ENCODE measurements around the gene TANGO6.
A peak's percentile ranks its signal among the peaks of the same experiment; 100 is the strongest.
"Not testable (repeated sequence)": the region's sequence is repeated elsewhere in the genome, so short reads cannot be mapped to it uniquely, and the experiment has no call there.

TANGO6 gene

DNA sequence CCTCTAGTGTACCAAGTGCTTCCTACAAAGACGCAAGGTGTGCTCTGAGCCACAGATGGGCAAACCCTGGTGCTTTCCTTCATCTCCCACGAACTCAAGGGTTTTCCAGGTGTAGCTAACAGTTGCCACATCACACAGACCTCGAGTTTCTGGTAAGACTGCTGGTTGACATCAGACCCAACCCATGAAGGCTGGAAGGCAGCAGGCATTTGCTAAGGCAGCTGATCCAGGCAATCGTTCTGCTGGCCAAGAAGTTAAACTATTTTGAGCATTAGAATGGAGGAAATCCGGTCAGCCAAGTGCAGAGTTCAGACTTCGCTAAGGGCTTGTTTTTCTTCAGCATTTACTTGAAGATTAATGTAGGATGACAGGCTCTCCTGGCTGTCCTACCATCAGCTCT lies 273.6 kb downstream of the TANGO6 start:
- no peak for DNase-seq (ENCODE audit: low read depth)

DNA sequence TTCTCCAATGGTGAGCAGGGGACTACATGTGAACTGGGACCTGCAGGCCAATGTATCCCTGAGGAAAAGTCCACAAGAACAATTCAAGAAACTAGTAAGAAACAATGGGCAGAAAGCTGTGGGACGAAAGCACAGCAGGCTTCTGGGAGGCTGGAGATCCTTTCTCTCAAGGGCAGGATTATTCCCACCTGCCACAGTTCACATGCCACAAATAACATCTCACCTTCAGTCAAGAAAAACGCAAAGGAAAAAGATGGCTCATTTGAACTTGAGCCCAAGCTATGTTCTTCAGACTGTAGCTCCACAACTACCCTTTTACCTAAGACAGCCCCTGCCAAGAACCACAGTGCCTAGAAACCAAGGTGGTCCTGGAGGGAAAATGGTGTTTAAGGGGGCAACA lies 275.1 kb downstream of the TANGO6 start:
- no peak for DNase-seq (ENCODE audit: low read depth)

DNA sequence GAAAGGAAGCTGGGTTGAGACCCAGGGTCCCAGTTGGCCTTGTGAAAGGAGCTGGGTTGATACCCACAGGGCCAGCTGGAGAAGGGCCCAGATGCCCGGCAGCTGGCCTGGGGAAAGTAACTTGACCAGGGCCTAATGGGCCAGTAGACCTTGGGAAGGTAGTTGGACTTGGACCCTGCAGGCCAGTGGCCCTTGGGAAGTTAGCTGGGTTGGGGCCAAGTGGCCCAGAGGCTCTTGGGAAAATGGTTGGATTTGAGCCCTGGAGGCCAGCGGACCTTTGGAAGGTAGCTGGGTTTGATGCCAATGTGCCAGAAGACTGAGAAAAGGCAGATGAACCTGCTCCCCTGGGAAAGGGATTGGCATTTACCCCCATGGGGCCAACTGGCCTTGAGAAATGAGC lies 275.7 kb downstream of the TANGO6 start:
- DNase-seq (ENCODE audit: low read depth): no peak

DNA sequence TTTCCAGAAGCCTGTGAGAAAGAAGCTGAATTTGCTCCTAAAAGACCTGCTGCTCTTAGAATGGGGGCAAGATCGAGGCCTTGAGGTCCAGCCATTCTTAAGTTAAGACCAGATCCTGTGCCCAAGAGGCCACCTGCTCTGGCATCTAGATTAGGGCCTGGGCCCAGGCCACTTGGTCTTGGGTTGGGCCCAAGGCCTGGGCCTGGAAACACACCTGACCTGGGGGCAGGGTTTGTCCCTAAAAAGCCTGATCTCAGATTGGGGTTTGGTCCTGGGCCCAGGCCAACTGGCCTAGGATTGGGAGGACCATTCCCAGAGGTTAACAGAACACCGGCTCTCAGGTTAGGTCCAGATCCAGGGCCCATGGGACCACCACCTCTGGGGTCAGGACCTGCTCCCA lies 276.2 kb downstream of the TANGO6 start:
- DNase-seq (ENCODE audit: low read depth): no peak

DNA sequence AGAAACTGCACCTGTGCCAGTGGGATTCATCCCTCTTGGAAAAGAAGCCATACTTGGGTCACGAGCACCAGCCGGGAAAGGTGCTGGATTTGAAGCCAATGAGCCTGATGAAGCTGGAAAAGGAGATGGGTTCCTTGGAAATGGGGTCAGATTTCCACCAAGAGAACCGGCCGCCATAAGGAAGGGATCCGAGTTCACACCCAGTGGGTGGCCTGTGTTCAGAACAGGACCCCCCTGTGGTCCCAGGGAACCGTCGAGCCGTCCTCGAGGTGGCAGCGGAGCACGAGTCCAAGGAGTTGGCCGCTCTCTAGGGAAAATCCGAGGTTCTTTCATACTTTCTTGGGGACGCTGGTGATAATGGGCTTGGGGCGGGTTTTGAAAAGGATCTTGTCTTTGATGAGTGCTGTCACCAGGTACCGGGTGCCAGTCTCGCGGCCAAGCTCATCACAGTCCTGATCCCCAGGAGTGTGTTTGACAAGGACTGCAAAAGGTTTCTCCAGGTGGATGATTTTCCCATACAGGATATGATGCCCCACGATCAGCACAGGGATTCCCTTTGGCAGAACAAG lies 276.8 kb downstream of the TANGO6 start:
- DNase-seq (ENCODE audit: low read depth): no peak

DNA sequence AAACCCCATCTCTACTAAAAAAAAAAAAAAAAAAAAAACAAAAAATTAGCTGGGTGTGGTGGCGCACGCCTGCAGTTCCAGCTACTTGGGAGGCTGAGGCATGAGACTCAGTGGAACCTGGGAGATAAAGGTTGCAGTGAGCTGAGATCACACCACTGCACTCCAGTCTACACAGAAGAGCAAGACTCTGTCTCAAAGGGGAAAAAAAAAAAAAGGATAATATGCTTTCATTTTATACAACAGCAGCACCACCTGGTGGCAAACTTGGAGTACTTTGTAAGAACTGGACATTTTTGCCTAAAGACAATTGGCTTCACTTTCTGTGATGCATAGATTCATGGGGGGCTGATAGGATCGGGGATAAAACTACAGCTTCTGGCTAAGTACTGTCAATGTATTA lies 280.6 kb downstream of the TANGO6 start:
- peak; percentile 61 for DNase-seq (ENCODE audit: low read depth)

DNA sequence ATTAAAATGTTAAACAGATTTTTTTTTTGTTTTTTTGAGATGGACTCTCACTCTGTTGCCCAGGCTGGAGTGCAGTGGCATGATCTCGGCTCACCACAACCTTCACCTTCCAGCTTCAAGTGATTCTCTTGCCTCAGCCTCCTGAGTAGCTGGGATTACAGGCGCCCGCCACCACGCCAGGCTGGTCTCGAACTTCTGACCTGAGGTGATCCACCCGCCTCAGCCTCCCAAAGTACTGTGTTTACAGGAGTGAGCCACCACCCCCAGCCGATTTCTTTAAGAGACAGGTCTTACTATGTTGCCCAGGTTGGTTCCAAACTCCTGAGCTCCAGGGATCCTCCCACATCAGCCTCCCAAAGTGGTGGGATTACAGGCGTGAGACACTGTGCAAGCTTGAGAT lies 281.1 kb downstream of the TANGO6 start:
- DNase-seq (ENCODE audit: low read depth): not testable (repeated sequence)

DNA sequence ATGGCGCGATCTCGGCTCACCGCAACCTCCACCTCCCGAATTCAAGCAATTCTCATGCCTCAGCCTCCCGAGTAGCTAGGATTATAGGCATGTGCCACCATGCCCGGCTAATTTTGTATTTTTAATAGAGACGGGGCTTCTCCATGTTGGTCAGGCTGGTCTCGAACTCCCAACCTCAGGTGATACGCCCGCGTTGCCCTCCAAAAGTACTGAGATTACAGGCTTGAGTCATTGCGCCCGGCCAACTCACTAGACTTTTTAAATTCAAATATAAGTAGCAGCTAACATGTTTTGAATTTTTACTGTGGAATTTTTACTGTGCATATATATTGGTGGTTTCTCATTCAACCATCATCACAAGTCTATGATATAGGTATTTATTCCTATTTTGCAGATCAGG lies 281.6 kb downstream of the TANGO6 start:
- not testable (repeated sequence) for DNase-seq (ENCODE audit: low read depth)

DNA sequence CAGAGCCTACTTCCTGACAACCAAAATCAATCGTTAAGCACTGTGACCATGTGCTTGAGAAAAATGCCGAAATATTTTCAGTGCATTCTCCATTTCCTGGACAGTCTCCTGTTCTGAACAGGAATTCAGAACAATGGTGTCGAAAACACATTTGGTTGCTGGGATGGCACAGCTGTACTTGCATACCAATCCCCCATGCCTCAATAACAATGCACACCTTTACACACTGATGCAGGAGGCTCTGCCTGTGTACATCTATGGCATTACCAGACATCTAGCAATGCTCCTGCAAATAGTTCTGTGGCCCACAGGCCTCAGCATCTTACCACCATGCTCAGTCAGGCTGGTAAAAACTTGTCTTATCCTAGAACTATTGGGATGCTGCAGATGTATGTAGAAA lies 282.9 kb downstream of the TANGO6 start:
- no peak for DNase-seq (ENCODE audit: low read depth)

DNA sequence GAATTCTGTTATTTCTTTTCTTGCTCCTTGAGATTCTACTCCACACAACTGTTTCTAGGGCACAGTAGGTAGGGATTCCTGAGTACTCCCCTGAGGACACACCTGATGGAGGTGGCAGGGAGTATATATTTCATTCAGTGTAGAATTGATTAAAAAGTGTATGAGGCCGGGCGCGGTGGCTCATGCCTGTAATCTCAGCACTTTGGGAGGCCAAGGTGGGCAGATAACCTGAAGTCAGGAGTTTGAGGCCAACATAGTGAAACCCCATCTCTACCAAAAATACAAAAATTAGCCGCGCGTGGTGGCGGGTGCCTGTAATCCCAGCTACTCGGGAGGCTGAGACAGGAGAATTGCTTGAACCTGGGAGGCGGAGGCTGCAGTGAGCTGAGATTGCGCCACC lies 283.5 kb downstream of the TANGO6 start:
- DNase-seq (ENCODE audit: low read depth): not testable (repeated sequence)

DNA sequence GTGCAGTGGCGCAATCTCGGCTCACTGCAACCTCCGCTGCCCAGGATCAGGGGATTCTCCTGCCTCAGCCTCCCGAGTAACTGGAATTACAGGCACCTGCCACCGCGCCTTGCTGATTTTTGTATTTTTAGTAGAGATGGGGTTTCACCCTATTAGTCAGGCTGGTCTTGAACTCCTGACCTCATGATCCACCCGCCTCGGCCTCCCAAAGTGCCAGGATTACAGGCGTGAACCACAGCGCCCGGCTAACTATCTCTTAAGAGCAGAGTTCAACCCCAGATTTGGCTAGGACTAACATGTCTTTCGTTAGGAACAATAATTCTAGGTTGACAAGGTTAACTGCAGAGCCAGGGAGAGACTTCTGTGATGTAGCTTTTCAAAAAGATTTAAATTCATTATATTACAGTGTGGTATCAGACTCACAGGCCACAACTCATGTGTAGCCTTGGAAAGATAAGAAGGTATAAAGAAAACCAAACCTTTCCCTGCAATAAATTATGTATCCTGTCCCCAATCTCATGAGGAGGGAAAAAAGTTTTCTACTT lies 284.7 kb downstream of the TANGO6 start:
- no peak for DNase-seq (ENCODE audit: low read depth)

DNA sequence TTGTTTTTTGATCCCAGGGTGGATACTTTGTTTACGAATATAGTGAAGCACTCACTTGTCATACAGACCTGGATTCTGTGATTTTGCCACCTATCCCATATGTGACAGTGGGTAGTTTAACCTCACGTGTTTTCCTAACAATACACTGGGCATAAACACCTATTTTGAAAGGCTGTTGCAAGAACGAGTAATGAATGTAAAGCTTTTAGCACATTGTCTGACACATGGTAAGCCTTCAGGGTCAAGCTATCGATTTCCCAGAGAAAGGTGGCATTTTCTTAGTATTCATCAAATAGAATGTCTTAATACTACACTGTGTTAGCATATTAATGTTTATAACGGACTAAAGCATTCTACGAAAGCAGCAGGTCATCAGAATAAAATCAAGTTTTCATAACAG lies 287.1 kb downstream of the TANGO6 start:
- DNase-seq (ENCODE audit: low read depth): no peak

DNA sequence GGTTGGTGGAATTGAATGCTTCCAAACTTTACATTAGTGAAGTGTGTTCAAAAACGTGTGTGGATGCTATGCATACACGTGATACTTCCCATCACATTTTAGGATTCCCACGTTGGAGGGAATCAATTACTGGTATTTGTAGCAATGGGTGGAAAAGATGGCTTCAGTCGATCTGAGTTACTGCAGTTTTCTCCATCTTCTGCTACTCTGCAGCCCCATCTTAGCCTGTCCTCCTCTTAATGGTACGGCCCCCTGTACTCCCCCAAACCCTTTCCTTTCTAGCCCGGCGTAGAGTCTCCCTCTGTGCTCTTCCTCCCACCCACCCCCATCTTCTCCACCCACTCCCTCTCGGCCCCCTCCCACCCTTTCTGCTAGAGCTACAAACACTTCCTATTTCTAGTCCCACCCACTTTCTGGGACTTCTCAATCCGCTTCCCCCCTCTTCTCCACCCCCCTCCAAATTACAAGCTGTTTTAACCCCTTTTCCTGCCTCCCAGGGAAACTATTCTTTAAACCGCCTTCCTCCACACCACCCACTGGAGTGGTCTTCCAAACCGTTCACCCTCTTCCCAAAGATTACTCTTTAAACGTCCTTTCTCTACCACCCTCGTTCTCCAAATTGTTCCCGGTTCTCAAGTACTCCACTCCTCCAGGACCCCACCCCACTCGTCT lies 288.0 kb downstream of the TANGO6 start:
- no peak for DNase-seq (ENCODE audit: low read depth)

DNA sequence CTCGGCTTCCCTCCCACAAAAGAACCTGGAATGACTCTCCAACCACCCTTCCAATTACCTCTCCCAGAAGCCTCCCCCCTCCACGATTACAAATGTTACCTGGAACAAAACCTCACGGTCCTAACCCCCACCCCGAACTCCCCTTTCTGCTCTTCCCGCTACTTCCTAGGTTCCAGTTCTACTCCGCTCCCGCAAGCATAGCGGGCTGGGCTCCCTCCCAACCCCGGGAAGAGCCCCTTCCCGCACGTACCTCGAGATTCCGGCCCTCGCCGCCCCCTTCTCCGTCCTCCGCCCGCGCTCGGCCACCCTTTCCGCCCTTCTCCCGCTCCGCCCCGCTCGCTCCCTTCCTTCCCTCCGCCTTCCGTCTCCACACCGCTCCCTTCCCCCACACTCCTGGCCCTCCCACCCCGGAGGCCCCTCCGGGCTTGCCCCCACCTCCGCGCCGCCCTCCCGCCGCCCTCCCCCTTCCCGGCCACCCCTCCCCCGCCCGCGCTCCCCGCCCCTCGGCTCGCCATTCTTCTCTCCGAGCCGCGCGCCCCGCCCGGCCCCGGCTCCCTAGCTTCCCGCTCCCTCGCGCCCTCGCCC lies 288.6 kb downstream of the TANGO6 start:
- DNase-seq (ENCODE audit: low read depth): peak; percentile 61

DNA sequence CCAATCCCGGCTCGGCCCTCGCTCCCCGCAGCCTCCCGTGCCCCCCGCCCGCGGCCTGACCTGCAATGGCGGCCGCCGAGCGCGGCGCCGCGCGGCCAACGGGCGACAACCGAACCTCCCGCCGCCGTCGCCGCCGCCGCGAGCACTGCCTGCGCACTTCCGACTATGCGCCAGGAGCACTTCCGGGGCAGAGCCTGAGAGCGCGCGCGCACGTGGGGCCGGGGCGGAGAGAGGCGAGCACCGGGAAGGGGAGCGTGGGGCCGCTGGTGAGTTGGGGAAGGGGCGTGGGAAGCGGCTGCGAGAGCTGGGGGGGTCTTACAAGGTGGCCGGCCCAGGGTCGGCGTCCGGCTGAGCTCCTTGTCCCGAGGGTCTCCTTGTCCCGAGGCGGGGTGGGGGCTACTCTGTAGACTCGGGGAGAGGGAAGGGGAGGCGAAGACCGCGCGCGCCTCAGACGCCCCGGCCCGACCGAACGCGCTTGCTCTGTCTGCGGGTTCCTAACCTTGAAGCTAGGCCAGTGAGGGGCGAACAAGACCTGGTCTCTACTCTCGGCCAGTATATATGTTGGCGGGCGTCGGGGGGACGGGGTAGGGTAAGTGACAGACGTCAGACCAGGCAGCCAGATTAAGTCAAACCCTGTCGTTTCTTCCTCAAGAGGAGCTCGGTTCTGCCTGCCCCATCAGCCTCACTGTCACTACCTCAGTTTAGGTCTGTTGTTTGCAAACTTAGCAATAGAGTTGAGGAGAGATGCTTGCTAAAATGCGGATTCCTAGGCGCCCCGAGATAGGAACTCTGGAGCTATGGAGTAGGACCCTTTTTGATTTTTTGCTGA lies 289.3 kb downstream of the TANGO6 start, which contains the start of the genes CHTF8 and UTP4:
Gene CHTF8 (minus strand): TSS at position 165 of the 829 bp plus-strand sequence. CDS start 11,130 bp downstream, outside the sequence.
Gene UTP4 (plus strand): TSS at position 226 of the 829 bp plus-strand sequence. CDS start 811 bp downstream, outside the sequence.
- peak; percentile 81 for DNase-seq (ENCODE audit: low read depth)

DNA sequence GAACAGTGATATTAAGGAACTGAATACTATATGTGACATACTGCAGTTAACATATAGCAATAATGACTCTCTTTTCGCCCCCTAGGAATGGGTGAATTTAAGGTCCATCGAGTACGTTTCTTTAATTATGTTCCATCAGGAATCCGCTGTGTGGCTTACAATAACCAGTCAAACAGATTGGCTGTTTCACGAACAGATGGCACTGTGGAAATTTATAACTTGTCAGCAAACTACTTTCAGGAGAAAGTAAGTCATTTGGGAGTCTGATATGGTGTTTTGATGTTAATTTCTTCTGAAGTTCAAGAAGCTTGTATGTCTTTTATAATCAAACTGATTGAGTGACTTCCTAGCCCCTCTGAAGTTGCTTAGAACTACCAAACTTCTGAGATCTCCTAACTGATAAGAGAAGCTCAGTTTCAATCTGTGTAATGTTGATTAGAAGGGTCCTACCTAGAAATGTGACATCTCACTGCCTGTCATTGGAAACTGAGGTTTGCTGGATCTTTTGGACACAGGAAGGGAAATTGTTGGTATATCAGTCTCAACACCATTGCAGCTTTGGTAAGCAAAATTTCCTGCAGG lies 290.1 kb downstream of the TANGO6 start:
- DNase-seq (ENCODE audit: low read depth): no peak

Data from T follicular helper cell (primary cell).